ENCODE data around the gene SNRPD2.

Gene SNRPD2

GRCh38 chr19:45657520-45658167, 34.1 kb downstream of the SNRPD2 start:
- DNase-seq (ENCODE audit: low spot score) = no peak

GRCh38 chr19:45655073-45655472, 36.7 kb downstream of the SNRPD2 start:
- no peak for DNase-seq (ENCODE audit: low spot score)

- DNase-seq (ENCODE audit: low spot score) = no peak
Measured at GRCh38 chr19:45653634-45654033, 38.1 kb downstream of the SNRPD2 start.

DNA sequence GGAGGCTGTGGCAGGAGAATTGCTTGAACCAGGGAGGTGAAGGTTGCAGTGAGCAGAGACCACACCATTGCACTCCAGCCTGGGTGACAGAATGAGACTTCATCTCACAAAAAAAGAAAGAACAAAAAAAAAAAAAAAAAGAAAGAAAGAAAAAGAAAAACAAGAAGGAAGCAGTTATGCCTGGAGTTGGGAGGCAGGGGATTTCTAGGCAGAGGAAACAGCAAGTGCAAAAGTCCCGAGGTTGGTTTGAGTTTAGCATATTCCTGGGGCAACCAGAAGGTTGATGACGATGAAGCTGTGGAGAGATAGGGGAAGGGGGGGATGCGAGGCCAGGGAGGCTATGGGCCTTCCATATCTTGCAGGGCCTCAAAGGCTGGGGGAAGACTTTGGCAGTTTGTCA, 41.0 kb downstream of the SNRPD2 start:
- no peak for DNase-seq (ENCODE audit: low spot score)

GRCh38 chr19:45646345-45646698, 45.4 kb downstream of the SNRPD2 start:
- DNase-seq (ENCODE audit: low spot score) = no peak

- DNase-seq (ENCODE audit: low spot score) = peak; percentile 77
Measured at GRCh38 chr19:45645631-45646344, 46.0 kb downstream of the SNRPD2 start.

DNA sequence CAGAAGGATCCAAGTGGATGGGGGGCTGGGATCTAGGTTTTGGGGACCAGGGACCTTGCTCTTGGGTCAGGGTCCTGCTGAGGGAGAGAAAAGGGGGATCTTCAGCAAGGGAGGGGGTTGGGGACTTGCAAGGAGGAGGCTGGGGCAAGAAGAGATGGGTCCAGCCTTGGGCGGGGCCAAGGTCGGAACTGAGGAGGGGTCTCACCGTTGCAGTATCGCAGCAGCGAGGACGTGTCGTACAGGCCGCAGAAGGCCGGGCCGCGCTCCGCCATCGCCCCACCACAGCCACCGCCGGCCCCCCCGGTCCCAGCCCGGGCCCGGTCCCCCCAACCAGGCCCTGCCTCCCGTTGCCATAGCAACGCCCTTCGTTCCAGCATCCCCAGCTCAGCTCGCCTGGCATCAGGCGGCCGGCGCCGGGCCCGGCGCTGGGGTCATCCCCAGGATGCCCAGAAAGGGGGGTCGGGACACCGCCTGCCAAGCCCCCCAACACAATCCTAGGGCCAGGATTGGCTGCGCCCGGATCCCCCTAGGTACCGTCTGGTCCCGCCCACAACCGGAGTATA, 46.6 kb downstream of the SNRPD2 start:
- DNase-seq (ENCODE audit: low spot score) = peak; percentile 13

- no peak for DNase-seq (ENCODE audit: low spot score)
Measured at GRCh38 chr19:45643927-45644771, 47.6 kb downstream of the SNRPD2 start.

GRCh38 chr19:45643024-45643926, 48.5 kb downstream of the SNRPD2 start:
- peak; percentile 86 for DNase-seq (ENCODE audit: low spot score)

DNA sequence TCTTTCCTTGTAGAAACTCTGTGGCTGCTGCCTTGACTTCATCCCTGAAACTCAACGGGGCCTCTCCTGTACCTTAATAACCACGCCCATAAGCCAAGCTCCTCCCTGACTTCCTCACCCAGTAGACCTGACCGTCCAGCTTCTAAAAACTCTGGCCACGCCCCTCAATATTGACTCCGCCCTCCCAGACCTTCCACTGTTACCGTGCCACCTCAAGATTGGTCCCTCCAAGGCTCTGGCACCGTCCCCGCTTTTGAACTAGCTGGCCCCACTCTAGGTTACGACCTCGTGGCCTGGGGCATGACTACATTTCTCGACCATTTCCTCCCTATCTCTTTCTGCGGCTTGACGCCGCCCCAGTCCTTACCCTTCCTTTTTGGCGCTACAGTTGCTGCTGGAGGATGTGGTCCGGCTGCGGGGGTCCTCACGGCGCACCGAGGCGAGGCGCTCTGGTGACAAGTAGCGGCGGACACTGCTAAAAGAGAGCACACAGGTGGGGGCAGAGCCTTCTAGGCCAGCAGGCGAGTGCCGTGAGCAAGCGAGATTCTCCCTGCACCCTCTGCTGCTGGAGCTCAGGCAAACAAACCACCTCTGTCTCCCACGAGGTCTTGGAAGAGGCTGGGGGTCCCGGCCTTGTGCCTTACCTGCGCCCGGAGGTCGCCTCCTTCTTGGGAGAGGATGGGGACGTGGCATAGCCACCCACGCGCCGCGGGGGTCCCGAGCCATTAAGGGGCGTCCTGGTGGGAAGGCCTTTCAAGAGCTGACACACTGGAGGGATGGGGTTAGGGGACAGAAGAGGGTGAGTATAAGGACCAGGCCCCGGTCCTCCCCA, 50.3 kb downstream of the SNRPD2 start:
- DNase-seq (ENCODE audit: low spot score) = peak; percentile 69

- no peak for DNase-seq (ENCODE audit: low spot score)
Measured at GRCh38 chr19:45640849-45641273, 50.9 kb downstream of the SNRPD2 start.

- DNase-seq (ENCODE audit: low spot score) = peak; percentile 45
Measured at GRCh38 chr19:45638930-45639729, 52.6 kb downstream of the SNRPD2 start, which contains the start of gene EML2. Gene EML2, minus strand, starts transcription at chr19:45639397. Its CDS starts 21 bp downstream, at chr19:45639376.

DNA sequence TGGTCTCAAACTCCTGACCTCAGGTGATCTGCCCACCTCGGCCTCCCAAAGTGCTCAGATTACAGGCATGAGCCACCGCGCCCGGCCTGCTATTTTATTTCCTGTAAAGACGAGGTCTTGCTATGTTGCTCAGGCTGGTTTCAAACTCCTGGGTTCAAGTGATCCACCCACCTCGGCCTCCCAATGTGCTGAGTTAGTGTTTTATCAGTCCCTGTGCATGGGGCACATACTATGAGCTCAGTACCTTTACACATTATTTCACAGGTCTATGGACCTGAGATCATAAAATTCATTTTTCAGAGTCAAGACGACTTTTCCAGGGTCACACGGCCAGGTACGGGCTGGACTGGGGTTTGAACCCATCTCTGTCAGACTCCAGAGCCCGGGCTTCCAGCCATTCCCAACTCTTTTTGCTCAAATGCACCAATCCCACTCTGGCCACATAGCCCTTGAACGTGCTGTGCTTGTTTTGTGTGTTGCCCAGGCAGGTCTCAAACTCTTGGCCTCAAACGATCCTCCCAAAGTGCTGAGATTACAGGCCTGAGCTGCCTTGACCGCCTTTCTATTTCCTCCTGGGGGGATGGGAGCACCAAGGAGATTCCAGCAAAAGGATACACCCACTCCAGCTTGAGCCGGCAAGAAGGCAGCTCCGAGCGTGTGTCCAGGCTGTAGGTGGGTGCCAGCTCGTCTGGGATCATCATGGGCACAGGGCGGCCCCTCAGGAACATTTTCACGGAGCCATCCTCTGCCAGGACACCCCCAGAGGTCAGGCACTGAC, 53.7 kb downstream of the SNRPD2 start:
- no peak for DNase-seq (ENCODE audit: low spot score)
